NAMALWA (cell line): ENCODE results near the gene TMEM95.
"Not testable (repeated sequence)": the region's sequence is repeated elsewhere in the genome, so short reads cannot be mapped to it uniquely, and the experiment has no call there.

Experiments
- DNase-seq: peaks from one replicate; pipeline ENCODE4 v3.0.0-alpha.2; 2015; ENCODE audit warnings: low spot score

Gene TMEM95

GRCh38 chr17:7323731-7324437 lies 31.1 kb upstream of the TMEM95 start:
- DNase-seq, result peak; percentile 34

GRCh38 chr17:7324438-7324779 lies 30.5 kb upstream of the TMEM95 start:
- DNase-seq, result no peak

GRCh38 chr17:7325031-7325528 lies 29.9 kb upstream of the TMEM95 start:
- no peak for DNase-seq

DNA sequence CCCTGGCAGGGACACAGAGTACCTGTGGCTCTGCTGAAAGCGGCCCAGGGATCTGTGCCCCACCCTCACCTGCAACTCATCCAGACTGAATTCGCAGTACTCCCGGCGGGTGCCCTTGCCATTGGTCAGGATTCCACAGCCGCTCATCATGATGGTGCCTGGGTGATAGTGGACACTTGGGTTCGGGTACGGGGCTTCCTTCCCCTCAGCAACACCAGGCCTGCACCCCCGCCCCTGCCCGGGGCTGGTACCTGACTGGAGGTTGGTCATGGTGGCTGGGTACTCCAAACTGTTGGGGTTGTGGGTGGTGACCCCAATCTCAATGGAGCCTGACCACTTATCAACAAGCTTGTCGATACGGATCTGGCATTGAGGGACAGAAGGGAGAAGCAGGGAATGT lies 28.8 kb upstream of the TMEM95 start:
- DNase-seq, result no peak

GRCh38 chr17:7327056-7327455 lies 27.9 kb upstream of the TMEM95 start:
- no peak for DNase-seq

DNA sequence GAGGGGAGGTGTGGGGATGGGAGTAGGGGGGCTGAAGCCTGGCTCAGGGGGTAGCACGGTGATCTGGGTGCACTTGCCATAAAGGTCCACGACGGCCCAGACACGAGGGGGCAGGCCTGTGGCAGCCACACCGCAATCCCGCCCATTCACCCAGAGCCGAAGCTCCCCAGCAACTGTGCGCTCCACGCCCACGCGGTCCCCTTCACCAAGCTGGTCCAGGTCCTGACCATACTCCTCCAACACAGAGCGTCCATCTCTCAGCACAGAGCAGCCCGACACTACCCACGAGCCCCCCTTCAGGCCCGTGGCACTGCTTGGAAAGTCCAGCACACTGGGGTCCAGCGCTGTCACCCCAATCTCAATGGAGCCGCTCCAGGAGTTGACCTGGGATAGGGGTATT lies 27.5 kb upstream of the TMEM95 start:
- no peak for DNase-seq

DNA sequence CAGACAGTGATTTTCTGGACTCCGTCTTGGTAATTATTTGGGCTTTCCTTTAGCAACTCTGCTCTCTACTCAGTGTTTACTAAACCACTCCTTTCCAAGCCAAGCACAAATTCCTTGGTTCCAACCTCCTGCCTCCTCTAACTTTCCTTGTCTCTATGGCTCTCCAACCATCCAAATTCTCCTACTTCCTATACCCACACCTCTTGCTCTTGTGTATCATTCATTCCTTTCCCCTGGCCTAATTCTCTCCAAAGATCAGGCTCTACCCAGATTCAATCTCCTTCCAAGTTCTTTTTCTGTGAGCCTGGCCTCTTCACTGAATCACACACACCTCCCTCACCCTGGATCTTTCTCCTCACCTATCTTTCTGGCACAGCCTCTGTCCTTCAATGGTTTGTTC lies 26.9 kb upstream of the TMEM95 start:
- DNase-seq, result no peak

DNA sequence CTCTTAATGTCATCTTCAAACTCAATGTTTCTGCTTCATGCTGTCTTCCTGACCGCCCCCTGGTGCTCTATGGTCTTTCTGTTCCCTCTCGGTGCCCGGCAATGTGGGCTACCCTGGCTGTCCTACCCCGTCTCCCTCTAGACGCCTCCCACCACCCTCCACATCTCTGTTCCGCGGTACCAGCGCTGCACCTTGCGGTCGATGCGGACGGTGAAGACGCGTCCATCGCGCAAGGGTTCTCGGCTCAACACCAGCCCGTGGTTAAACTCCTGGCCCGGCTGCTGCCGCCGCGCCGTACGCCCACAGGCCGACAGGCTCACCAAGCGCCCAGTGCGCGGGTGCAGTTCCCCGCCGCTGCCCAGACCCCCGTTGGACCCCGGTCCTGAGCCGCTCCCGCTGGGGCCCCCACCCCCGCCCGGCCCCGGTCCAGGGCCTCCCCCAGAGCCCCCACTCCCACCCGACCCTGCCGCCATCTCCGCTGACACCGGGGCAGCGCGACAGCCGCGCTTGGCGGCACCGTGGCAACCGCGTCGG lies 26.0 kb upstream of the TMEM95 start, which contains the start of gene NEURL4:
Gene NEURL4, minus strand, starts transcription at position 496 of the 534 bp plus-strand sequence. Its CDS starts 23 bp downstream, at position 473.
- peak; percentile 46 for DNase-seq

DNA sequence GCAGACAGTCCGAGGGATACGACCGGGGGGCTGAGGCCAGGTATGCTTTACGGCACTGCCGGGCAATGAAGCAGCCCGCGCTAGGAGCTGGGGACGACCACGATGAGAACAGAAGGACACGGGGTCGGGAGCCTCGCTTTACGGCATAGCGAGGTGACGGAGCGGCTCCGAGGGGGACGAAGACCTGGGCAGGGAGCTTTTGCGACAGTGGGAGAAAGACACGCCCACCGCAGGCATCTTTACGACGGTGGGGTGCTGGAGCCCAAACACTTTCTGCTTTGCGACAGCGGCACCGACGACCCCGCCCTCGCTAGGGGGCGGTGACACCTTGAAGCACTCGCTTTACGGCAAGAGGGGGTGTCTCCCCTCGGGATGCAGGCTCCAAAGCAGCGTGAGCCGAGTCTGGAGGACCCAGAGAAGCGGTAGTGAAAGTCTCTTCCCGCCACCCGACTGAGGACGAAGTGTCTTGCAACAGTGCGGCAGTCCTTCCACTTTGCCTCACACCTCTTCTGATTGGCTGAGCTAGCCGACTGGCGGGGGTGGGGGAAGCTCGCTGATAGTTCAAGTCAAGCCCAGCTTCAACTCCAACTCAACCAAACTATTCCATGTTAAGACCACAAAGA lies 25.5 kb upstream of the TMEM95 start:
- peak; percentile 97 for DNase-seq

- peak; percentile 77 for DNase-seq
Observed at GRCh38 chr17:7329997-7330637, 24.8 kb upstream of the TMEM95 start.

DNA sequence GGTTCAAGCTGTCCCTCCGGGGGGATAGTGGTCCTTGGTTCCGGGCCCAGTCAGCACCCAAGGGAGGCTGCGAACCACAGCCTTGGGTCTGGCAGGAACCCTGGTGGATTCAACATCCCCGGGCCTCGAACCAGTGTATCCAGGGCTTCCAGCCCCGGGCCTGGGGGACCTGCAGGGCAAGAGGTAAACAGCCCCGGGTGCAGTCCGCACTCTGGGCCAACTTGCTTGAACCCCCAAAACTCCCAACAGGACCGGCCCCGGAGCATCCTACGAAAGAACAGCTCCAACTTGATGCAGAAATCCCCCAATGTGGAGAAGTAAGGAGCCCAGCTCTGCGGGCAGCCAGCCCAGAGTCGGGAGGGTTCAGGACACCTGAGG lies 24.3 kb upstream of the TMEM95 start:
- DNase-seq, result no peak

GRCh38 chr17:7332111-7332510 lies 22.8 kb upstream of the TMEM95 start:
- no peak for DNase-seq

- not testable (repeated sequence) for DNase-seq
Observed at GRCh38 chr17:7332600-7333069, 22.3 kb upstream of the TMEM95 start.

DNA sequence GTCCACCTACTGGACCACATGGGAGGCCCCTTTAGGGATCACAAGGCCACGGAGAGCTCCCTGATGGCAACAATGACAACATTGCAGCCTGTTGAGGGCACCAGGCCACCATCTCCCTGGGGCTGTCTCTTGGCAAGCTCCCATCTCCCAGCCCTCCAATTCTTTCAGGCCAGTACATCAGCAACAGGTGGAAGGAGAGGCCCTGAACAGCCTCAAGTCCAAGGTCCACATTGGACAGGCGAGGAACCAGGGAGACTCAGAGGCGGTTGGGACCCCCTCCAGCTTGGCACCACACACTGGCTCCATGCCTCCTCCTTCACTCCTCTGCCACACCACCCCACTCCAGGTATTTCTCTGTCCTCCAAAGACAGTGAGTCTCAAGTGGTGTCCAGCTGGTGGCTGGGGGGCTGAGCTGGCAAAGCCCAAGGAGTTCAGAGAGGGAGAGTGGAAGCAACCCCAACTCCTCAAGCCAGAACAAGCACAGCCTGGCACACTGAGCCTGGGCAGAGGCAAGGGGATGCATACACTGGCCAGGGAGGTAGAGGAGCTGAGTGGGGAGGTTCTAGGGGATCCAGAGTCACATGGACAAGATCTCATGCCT lies 19.9 kb upstream of the TMEM95 start:
- DNase-seq, result no peak

DNA sequence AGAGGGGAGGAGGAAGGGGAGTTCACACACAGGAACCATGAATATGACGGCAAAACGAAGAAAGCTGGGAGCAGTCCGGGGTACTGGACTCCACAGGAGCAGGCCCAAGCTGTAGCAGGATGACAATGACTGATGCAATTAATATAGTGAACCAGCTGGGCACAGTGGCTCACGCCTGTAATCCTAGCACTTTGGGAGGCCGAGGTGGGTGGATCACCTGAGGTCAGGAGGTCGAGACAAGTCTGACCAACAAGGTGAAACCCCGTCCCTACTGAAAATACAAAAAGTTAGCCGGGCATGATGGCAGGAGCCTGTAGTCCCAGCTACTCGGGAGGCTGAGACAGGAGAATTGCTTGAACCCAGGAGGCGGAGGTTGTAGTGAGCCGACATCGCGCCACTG lies 19.2 kb upstream of the TMEM95 start:
- DNase-seq, result not testable (repeated sequence)

- DNase-seq, result peak; percentile 44
Observed at GRCh38 chr17:7336240-7337175, 18.4 kb upstream of the TMEM95 start, which contains the start of gene ACAP1. ACAP1 (plus strand) TSS chr17:7336529; CDS start chr17:7336735, 206 bp downstream.

DNA sequence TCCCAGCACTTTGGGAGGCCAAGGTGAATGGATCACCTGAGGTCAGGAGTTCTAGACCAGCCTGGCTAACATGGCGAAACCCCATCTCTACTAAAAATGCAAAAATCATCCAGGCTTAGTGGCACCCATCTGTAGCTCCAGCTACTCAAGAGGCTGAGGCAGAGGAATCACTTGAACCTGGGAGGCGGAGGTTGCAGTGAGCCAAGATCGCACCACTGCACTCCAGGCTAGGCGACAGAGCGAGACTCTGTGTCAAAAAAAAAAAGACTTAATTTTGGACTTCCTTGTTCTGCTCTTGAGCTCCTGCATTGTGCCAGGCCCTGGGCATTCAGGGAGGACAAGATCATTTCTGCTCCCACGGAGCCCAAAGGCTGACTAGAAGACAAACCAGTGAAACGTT lies 17.4 kb upstream of the TMEM95 start:
- DNase-seq, result not testable (repeated sequence)

DNA sequence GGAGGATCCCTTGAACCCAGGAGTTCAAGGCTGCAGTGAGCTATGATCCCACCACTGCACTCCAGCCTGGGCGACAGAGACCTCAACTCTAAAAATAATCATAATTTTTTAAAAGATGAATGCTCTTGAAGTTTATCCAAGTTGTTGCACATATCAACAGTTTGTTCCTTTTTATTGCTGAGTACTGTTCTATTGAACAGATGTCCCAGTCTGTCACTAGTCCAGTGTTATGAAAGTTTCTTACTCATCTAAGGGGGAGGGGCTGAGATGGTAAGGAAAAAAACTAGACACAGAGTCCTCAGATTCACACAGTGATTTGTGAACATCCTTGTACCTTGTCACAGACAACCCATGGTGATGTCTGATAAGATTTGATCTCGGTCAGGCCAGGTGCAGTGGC lies 14.8 kb upstream of the TMEM95 start:
- DNase-seq, result no peak

DNA sequence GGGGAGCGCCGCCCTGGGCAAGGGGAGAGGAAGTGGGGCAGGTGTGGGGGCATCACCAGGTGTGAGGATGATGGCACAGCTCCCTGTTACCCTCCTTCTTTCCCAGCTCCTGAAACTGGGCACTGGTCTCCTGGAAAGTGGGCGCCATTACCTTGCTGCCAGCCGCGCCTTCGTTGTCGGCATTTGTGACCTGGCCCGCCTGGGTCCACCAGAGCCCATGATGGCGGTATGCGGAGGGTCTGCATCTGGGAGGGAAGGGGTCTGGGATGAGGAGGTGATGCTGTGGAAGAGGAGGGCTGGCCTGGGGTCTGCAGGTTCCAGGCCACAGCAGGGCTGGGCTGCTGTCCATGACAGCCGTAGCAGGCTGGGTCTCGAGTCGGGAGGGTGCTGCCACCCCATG lies 13.1 kb upstream of the TMEM95 start:
- DNase-seq, result no peak

DNA sequence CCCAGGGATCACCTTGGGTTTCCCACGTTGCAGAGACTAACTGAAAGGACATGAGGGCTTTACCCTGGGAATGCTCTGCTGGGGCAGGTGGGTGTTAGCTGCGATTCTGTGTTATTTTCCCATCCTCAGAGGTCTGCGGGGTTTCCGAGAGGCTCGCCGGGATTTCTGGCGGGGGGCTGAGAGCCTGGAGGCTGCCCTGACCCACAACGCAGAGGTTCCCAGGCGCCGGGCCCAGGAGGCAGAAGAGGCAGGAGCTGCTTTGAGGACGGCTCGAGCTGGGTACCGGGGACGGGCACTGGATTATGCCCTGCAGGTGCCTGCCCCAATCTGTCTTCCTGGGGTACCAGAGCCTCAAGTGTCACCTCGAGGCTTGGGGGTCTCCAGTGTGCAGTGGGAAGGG lies 11.7 kb upstream of the TMEM95 start:
- no peak for DNase-seq
